OCI-LY1 (cell line): ENCODE data around the gene USO1.
"Not testable (repeated sequence)": the region's sequence is repeated elsewhere in the genome, so short reads cannot be mapped to it uniquely, and the experiment has no call there.

Experiments used
- EZH2 ChIP-seq: fragments of 200-600 bp; sonication (generic), shearing (Covaris generic); IDR thresholded peaks from 2 replicates; pipeline ENCODE4 v1.8.0; 2017; ENCODE audit warnings: borderline replicate concordance, mixed run types, mild to moderate bottlenecking, antibody characterized with exemption, low read length, moderate library complexity, mixed read lengths
- TF ChIP-seq, protein P1 (sequence below): fragments of 200-600 bp; sonication (generic), shearing (Covaris generic); IDR thresholded peaks from 2 replicates; pipeline ENCODE4 v1.5.1; 2017; ENCODE audit warnings: mild to moderate bottlenecking, antibody characterized with exemption, low read length, moderate library complexity, mixed read lengths

DNA sequence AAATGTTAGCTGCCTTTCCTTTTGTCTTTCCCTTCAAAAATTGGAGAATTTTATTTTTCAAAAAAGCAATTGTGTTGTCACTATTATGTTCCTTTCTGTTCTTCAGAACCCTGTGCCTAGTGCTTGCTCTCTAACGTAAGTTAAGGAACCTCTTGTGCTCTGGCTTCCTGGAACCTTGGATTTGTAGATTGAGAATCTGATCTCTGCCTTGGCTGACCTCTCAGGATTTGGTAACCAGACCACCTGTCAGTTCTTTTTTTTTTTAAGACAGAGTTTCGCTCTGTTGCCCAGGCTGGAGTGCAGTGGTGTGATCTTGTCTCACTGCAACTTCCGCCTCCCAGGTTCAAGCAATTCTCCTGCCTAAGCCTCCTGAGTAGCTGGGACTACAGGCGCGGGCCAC is 32.3 kb upstream of the USO1 start:
- TF ChIP-seq, protein P1, sequence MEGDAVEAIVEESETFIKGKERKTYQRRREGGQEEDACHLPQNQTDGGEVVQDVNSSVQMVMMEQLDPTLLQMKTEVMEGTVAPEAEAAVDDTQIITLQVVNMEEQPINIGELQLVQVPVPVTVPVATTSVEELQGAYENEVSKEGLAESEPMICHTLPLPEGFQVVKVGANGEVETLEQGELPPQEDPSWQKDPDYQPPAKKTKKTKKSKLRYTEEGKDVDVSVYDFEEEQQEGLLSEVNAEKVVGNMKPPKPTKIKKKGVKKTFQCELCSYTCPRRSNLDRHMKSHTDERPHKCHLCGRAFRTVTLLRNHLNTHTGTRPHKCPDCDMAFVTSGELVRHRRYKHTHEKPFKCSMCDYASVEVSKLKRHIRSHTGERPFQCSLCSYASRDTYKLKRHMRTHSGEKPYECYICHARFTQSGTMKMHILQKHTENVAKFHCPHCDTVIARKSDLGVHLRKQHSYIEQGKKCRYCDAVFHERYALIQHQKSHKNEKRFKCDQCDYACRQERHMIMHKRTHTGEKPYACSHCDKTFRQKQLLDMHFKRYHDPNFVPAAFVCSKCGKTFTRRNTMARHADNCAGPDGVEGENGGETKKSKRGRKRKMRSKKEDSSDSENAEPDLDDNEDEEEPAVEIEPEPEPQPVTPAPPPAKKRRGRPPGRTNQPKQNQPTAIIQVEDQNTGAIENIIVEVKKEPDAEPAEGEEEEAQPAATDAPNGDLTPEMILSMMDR: not testable (repeated sequence)
- TF ChIP-seq EZH2: not testable (repeated sequence)
